Measurements from ENCODE around the gene CCDC88C.

DNA sequence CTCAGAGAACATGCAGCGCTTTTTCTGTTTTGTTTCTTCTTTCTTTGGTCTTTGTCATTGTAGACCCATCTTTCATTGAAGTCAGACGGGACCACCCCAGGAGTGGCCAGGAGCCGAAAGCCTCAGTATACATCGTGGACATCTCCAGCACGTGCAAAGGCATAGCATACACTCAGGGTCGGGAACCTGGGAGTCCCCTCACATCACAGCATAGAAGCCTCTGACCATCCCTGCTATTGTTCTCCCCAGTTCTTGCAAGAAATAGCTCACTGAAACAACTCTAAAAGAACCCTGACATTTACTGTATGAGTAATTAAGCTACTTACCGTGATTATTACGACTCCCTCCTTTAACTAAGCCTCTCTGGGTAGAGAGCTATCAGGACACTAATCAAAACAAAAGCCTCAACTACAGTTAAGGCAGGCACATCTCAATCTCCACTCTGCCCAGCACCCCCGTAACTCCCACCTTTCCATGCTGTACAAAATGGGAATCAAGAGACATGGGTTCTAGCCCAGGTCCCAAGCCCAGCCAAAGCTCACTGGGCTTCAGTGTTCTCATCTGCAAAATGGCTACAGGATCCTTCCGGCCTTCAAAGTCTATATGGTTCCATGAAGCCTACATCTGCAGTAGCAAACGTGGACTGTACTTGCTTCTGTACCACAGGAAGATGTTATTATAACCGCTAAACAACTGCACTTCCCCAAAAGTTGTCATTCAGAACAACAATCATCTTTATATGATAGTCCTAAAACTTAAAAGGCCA lies 6.7 kb downstream of the CCDC88C start:
- TF ChIP-seq CTCF (IDR thresholded peaks at IDR 0.05) (no peak), POLR2A (IDR thresholded peaks at IDR 0.05) (no peak)
